ENCODE results near the gene HOXB3.
"Not testable (repeated sequence)": the region's sequence is repeated elsewhere in the genome, so short reads cannot be mapped to it uniquely, and the experiment has no call there.

The HOXB3 gene

DNA sequence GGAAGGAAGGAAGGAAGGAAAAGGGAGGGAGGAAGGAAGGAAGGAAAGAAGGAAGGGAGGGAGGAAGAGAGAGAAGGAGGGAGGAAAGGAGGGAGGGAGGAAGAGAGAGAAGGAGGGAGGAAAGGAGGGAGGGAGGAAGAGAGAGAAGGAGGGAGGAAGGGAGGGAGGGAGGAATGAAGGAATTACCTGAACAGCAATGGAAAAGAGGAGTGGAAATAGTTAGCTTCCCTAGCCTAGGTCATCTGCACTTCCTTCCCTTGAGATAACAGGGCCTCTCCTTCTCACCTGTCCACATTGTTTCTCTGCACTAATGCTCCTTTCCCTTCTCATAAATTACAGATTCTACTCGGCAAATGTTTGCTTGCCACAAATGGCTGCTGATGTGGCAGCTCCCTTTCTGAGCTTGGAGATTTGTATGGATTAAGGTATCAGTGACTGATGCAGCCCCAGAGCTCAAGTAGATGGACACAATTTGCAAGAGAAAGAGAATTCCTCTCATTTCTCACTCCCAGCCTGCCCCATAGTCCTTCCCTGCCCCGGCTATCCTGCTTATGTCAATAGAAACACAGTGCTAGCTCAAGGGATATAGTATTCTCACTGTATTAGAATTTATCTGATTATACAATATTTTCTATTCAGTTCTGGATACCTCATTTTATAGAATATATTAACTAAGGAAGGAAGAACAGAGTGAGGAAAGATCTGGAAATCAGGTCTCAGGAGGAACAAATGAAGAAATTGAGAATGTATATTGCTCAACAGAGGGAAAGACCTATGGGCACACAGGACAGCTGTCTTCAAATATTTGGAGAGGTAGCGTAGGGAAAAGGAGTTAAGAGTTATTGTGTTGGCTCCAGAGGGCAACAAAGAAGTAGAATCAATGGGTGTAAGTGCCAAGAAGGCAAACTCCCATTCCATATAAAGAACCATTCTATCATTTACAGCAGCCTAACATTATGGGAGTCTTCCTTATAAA lies 73.8 kb downstream of the HOXB3 start:
- no peak for DNase-seq

DNA sequence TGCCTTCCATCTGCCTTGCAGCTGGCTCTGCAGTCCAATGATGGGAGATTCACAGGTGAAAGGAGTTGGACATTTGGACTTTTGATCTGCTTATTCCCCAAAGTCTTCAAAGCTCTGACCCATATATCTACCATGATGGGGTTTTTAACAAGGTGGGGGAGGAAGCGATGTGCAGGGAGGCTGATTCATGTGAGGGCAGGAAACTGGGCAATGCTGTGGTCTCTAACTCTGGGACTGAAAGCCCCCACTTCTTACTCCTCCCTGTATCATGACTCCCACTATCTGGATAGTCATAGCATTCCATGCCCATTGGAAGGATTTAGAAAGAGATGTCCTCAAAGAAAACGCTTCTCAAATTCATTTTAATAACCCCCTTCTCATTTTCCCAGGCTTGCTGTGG lies 75.6 kb downstream of the HOXB3 start:
- DNase-seq: no peak

DNA sequence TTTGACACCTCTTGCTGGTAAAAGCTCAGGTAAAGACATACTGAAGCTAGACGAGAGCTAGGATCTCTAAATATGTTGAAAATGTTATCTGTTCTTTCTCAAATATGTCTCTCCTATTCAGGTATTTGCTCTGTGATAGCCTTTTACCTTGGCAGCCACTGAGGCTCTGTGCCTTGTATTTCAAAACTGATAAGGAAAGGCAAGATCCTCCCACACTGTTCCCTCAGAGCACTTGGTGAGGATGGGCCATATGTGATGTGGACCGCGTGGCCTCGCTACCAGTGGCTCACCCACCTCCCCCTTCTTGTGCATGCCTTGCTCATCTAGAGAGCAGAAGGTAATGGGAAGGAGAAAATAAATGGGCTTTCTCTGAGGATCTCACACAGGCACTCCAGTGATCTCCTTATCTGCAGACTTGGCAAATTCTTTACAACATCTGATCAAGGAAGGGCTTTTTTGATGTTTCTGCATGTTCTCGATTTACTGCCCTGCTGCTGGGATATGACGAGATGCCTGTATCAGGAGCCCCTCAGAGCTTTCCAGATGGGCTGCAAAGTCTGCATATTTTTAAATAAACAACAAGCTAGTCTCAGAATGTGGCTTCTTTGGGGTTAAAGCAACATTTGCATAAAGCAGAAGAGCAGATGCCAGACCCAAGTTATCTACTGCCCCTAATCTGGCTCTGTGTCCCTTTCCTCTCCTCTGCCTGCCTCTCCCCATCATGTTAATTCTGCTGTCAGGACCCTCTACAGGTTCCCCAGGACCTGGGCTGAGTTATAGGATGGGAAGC lies 76.2 kb downstream of the HOXB3 start:
- DNase-seq: no peak

DNA sequence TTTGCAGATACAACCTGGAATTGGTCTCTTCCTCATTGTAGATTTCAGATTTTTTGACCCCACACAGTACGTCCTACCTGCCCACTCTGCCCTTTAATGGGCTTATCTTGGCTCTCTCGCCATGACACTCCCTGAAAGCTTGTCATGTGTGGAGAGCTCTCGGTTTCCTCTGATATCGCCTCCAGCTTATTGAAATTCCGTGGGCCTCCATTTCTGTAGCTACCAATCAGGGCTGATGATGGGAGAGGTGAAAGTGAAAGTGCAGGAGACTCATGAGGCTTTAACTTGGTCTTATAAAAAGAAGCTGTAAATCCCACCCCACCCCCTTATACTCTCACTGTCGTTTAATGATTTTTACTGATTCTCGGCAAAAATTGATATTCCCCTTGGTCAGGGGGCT lies 76.9 kb downstream of the HOXB3 start:
- no peak for DNase-seq

DNA sequence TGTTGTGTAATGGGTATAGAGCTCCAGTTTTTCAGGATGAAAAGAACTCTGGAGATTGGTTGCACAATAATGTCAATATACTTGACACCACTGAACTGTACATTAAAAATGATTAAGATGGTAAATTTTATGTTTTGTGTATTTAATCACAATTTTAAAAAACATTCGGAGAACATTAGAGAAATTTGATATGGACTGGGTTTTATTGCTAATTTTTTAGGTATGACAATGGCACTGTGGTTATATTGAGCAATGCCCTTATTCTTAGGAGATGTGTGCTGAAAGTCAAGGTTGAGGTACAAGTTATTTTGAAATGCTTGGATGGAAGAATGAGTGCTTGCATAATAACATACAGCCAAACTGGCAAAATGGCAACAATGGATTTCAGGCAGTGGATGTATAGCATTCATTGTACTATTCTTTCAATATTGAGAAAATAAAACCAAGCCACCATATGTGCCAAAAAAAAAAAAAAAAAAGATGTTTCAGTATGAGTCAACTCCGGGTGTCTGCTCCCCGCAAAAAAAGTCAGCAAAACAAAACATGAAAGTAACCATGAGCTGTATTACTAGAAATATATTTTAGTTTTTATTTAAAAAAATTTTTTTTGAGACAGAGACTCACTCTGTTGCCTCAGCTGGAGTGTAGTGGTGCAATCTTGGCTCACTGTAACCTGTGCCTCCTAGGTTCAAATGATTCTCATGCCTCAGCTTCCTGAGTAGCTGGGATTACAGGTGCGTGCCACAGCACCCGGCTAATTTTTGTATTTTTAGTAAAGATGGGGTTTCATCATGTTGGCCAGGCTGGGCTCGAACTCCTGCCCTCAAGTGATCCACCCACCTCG lies 79.1 kb downstream of the HOXB3 start:
- DNase-seq: peak; percentile 24

DNA sequence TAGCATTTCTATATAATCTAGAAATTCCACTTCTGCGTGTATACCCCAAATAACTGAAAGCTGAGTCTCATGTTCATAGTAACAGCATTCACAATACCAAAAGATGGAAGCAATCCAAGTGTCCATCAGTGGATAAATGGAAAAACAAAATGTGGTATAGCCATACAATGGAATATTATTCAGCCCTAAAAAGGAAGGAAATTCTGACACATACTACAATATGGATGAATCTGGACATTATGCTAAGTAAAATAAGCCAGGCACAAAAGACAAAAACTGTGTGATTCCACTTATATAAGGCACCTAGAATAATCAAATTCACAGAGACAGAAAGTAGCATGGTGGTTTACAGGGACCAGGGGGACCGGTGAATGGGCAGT lies 79.7 kb downstream of the HOXB3 start:
- DNase-seq: no peak

DNA sequence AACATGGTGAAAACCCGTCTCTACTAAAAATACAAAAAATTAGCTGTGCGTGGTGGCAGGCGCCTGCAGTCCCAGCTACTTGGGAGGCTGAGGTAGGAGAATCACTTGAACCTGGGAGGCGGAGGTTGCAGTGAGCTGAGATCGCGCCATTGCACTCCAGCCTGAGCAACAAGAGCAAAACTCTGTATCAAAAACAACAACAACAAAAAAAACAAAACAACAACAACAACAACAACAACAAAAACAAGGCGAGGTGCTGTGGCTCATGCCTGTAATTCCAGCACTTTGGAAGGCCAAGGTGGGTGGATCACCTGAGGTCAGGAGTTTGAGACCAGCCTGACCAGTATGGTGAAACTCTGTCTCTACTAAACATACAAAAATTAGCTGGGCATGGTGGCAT lies 80.3 kb downstream of the HOXB3 start:
- not testable (repeated sequence) for DNase-seq

DNA sequence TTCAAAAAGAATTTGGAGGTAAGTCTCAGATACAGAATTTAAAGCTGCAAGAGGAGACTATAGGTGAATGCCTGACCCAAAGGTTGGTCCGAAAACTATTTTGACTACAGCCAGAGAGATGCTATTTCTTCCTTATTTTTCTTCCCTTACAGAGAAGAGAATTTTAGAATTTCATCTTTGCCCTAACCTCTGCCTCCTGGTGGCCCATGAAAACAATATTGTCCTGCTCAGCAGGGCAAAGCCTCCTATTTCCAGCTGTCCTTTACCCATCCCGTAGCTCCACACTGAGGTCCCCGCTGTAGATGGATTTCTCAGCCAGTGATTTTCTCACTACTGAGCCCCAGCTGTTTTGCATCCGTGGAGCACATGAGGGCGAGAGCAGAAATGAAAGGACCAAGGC lies 83.8 kb downstream of the HOXB3 start:
- no peak for DNase-seq

DNA sequence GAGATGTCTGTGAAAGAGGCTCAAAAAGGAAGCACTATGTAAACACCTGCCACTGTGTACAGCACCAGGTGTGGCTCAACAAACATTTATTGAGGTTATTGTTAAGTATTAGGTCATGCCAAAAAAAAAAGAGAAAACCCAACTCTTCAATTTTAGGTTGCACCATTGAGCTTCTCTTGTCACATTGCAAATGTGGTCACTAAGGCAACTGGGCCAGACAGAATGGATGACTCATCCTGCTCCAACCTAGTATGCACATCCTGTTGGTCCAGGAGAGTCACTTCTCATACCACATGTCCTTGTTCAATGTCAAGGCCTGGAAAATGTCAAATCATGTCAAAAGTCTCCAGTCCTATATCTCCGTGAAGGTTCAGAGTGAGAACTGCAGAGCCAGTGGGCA lies 84.3 kb downstream of the HOXB3 start:
- peak; percentile 35 for DNase-seq

DNA sequence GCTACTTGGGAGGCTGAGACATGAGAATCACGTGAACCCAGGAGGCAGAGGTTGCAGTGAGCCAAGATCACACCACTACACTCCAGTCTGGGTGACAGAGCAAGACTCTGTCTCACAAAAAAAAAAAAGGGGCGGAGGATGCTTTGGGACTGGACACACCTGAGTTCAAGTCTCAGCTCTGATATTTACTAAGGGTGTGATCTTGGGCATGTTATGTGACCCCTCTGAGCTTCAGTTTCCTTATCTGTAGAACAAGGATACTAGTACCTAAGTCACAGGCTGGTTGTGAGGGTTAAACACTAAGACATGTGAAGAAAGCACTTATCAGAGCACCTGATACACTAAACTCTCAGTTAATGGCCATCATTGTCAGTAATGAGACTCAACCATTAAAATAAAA lies 85.1 kb downstream of the HOXB3 start:
- DNase-seq: no peak

DNA sequence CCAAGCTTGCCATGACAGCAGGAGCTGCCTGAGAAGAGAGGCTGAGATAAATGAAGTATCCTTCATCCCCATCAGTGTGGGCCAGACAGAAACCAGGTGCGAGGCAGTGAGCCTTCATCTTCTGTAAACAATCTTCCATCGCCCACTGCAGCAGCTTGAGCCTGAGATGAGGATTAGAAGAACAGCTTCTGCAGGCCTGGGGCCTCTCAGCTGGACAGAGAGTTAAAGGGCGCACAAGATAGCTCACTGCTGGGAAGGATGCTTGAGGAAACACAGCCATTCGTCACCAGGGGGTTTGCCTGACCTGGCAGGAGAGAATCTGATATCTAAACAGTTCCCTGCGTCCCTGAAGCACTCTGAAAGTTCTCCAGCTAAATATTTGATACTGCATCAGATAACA lies 86.3 kb downstream of the HOXB3 start:
- no peak for DNase-seq

DNA sequence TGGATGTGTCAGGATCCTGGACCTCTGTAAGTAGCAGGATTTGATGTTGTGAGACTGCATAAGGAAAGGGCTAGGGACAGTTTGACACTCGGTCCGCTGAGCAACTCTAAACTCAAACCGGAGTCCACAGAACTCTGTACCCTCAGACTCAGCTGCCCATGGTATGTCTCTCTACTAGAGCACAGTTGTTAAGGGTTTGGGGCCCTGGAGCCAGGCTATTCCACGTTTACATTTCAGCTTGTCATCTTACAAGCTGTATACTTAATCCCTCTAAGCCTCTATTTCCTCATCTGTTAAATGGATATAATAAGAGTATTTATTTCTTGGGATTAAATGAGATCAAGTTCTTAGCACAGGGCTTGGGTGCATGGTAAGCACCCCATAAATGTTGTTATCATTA lies 87.1 kb downstream of the HOXB3 start:
- no peak for DNase-seq

DNA sequence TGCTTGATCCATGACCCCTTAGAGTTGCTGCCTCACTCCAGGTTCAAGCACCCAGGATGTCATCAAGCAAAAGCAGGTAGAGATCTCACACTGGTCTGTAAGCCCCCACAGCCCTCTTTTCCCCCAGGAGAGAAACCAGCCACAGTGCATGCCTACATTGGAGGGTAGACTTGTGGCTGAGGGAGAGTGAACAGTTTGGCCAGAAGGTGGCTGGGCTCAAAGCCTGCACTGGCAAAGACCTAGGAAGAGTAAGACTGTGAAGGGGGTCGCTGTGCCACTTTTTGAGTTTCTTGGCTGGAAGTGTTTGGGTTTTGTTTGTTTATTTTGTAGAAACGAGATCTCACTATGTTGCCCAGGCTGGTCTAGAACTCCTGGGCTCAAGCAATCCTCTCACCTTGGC lies 87.7 kb downstream of the HOXB3 start:
- no peak for DNase-seq

DNA sequence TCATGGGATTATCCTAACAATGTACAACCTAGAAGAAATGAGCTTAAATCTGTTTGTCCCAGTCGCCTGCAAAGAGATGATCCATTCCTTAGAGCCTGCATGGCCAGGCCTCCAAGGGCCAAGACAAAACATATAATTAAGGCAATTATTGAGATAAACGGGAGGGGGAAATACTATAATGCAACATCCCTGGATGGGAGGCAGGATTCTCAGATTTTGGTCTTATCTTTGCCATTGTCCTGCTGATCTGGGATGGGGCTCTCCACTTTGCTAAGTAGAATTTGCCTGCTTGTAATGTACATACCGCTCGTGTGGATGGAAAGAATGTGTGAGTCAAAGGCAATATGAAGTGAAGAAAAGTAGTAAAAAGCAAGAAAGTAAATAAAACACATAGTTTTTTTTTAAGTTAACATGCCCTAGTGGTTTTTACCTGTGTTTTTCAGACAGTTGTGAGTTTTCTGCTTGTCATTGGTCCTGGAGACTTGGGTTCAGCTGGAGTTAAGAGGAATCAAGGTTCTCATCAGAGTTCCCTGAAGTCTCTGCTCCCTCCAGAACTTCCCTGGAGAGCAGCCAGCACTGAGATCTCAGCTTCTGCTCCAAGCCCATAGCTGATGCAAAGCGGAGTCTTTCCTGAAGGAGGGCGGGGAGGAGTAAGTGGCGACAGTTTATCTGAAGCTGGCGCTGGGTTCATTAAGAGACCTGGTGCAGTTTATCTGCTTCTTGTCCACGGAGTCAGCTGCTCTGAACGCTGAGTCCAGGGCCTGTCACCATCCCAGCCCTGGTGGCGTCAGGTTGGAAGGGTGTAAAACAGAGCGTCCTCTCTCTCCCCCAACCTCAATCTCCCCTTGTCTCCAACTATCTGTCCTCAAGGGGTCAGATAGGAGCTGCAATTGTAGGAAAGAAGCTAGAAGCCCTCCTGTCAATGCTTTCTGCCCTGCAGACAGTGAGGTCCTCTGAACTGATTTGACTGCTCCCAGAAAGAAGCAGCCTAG lies 89.3 kb downstream of the HOXB3 start:
- no peak for DNase-seq

DNA sequence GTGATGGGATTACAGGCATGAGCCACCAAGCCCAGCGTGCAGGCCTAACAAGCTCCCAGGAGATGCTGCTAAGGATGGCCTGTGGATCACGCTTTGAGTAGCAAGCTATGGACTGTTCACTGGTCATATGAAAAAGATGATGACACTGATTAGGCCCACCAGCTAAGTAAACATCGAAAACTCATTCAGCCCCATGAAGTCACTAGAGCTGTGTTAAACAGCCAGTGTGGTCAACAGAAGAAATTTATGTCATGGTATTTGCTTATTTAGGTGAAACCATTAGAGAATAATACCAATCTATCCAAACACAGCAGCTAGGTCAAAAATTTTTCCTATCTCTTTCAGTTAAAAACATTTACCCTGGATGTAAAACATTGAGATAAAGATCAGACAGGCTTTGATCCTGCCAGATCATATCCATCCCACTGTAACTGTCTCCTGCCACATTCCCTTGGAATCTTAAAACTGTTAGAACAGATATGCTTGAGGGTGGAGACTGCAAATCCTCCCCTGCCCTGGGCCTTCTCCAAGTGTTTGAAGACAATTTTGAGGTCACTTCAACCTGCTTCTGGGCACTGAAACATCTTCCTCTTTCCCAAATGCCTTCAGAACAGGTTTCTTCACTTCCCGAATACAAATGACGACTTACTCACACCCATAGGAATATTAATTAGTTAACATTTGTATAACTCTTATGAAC lies 90.2 kb downstream of the HOXB3 start:
- no peak for DNase-seq

DNA sequence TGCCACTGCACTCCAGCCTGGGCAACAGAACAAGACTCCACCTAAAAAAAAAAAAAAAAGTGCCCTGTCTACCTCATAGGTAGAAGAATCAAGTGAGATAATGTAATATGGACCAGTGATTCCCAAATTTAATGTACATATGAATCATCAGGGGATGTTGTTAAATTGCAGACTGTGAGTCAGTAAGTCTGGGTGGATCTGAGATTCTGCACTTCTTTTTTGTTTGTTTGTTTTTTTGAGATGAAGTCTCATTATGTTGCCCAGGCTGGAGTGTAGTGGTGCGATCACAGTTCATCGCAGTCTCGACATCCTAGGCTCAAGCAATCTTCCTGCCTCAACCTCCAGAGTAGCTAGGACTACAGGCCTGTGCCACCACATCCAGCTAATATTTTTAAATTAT lies 90.8 kb downstream of the HOXB3 start:
- no peak for DNase-seq
